ENCODE results near the gene NBEAL2.

- TF ChIP-seq CTCF (IDR thresholded peaks at IDR 0.05; ENCODE audit: insufficient read depth, low read depth, low read length) (no peak), EZH2 (IDR thresholded peaks at IDR 0.05; ENCODE audit: insufficient read depth, low read length) (no peak)
Observed at GRCh38 chr3:46966811-46967210, 12.7 kb upstream of the NBEAL2 start.

All from astrocyte (in vitro differentiated cells and primary cell).